PC-9 (cell line): ENCODE data around the gene MOB4.

Source experiments
- CTCF ChIP-seq: fragments of 200-600 bp; sonication (generic); conservative IDR thresholded peaks from 2 replicates; pipeline ENCODE4 v1.6.1; 2017; ENCODE audit warnings: mixed run types, antibody characterized with exemption, mild to moderate bottlenecking, moderate library complexity
- EZH2 ChIP-seq: fragments of 200-600 bp; sonication (generic); IDR thresholded peaks from 2 replicates; pipeline ENCODE4 v1.8.0; 2017; ENCODE audit warnings: antibody characterized with exemption, low read depth

DNA sequence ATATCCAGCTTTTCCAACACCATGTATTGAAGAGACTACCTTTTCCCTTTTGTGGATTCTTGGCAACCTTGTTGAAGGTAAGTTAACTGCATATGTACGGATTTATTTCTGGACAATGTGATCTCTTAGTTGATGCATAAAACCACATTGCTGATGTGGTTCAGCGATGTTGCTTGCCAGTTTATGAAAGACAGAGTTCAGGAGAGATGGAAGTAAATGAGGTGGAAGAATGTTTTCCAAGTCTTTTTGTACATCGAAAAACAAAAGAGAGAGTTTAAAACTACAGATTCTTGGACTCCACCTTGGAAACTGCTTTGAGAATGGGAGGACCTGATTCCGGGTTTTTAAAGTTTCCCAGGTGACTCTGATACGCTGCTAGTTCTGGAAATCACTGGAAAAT lies 43.8 kb downstream of the MOB4 start:
- TF ChIP-seq CTCF: no peak
- TF ChIP-seq EZH2: no peak
